ENCODE data around the gene GAS6. TPM values are rescaled to one million over a fixed set of nuclear protein-coding genes. Genes with fewer than 3 reads are reported as not detected.

The GAS6 gene
- total RNA-seq, 1 experiment from 2014 or later: 28.1 TPM

GRCh38 chr13:113864273-113864890, 506 bp upstream of the GAS6 start:
- intact Hi-C loops (cut with micrococcal nuclease; ENCODE audit: unreplicated experiment): no loop called here
- no peak for DNase-seq (ENCODE audit: low read depth, low spot score)
- H3K27me3 ChIP-seq (ENCODE audit: control insufficient read depth, insufficient read depth, low read length): no peaks in the 10 kb centered on the region; the same call in 1 of the 2 replicates
- ChIA-PET POLR2A (no interaction called here), CTCF (no interaction called here)
- in situ Hi-C loops (cut with HindIII; ENCODE audit: low pct_unique_long_range_greater_than_20kb, low sequenced_read_pairs): no loop called here
- H3K27ac ChIP-seq (ENCODE audit: low read length): peak overlapping the region; percentile 51; the same call in 1 of the 2 replicates
- peaks cover 3% of the 10 kb centered on the region; the same call in 1 of the 2 replicates for H3K4me1 ChIP-seq (ENCODE audit: control insufficient read depth, insufficient read depth, low read length)
- no peaks in the 10 kb centered on the region for H3K36me3 ChIP-seq (ENCODE audit: control insufficient read depth, insufficient read depth, low read length)
- no TSS peak for BruUV-seq (replicated peaks)
- H3K4me3 ChIP-seq (ENCODE audit: low read depth in 2 of 2, low read length in 2 of 2): peak overlapping the region; percentile 57 to 69
- no peak for TF ChIP-seq REST (IDR thresholded peaks at IDR 0.05; ENCODE audit: insufficient read depth in 1 of 2, low read depth in 2 of 2, low read length in 1 of 2)
- no peak for ATAC-seq
- no peaks in the 10 kb centered on the region for H3K9me3 ChIP-seq (ENCODE audit: control insufficient read depth, insufficient read depth, low read depth, low read length)

GRCh38 chr13:113862931-113863523, 849 bp downstream of the GAS6 start:
- Histone ChIP-seq H3K36me3 (ENCODE audit: control insufficient read depth, insufficient read depth, low read length) (no peaks in the 10 kb centered on the region), H3K27ac (ENCODE audit: low read length) (no peak overlapping the region; the same call in 1 of the 2 replicates), H3K4me1 (ENCODE audit: control insufficient read depth, insufficient read depth, low read length) (peaks cover 3% of the 10 kb centered on the region; the same call in 1 of the 2 replicates), H3K9me3 (ENCODE audit: control insufficient read depth, insufficient read depth, low read depth, low read length) (no peaks in the 10 kb centered on the region), H3K27me3 (ENCODE audit: control insufficient read depth, insufficient read depth, low read length) (no peaks in the 10 kb centered on the region), H3K4me3 (ENCODE audit: low read depth in 2 of 2, low read length in 2 of 2) (peak overlapping the region; percentile 47 to 57)
- ATAC-seq: peak; percentile 65
- in situ Hi-C loops (cut with HindIII; ENCODE audit: low pct_unique_long_range_greater_than_20kb, low sequenced_read_pairs): no loop called here
- BruUV-seq (replicated peaks): no TSS peak
- TF ChIP-seq TCF7L2 (IDR thresholded peaks at IDR 0.05; ENCODE audit: low read depth, low read length): no peak
- TF ChIP-seq POLR2AphosphoS5 (IDR thresholded peaks at IDR 0.05; ENCODE audit: low read depth, low read length): no peak
- no peak; the same call in 1 of the 2 replicates for TF ChIP-seq SIN3A (IDR thresholded peaks at IDR 0.05; ENCODE audit: borderline replicate concordance, insufficient read depth, low read depth, low read length)
- TF ChIP-seq REST (IDR thresholded peaks at IDR 0.05; ENCODE audit: insufficient read depth in 1 of 2, low read depth in 2 of 2, low read length in 1 of 2): no peak
- no peak for TF ChIP-seq CTCF (IDR thresholded peaks at IDR 0.05)
- CTCF ChIA-PET: no interaction called here
- POLR2A ChIA-PET: no interaction called here
- no peak for DNase-seq (ENCODE audit: low read depth, low spot score)
- intact Hi-C loops (cut with micrococcal nuclease; ENCODE audit: unreplicated experiment): no loop called here
